CD8-positive, alpha-beta memory T cell (primary cell): ENCODE results near the gene ZNF610. TPM values are rescaled to one million over a fixed set of nuclear protein-coding genes. Genes with fewer than 3 reads are reported as not detected.

Source experiments
- CTCF ChIA-PET: fragments of 350-600 bp; sonication (Branson Sonifier 250); formaldehyde crosslinking; loops from one replicate; lab custom pipeline; 2021; ENCODE audit warnings: antibody characterized with exemption; lab: Charles Lee
- POLR2A ChIA-PET: fragments of 350-600 bp; sonication (Branson Sonifier 250); formaldehyde crosslinking; loops from one replicate; lab custom pipeline; 2021; ENCODE audit warnings: antibody characterized with exemption; lab: Charles Lee
- DNase-seq, 5 donors: peaks; one replicate each; pipeline versions ENCODE4 v3.0.0 to v3.0.0-alpha.2; 2020 to 2022; ENCODE audit warnings: mixed read lengths in 1 of 5
- H3K27ac ChIP-seq: one replicate; pipeline ENCODE4 v1.7.0; 2013; ENCODE audit warnings: low read depth, mild to moderate bottlenecking, low read length, moderate library complexity
- H3K27me3 ChIP-seq: 2 replicates; pipeline ENCODE4 v1.7.0; 2013; ENCODE audit warnings: low read length, mild to moderate bottlenecking; ENCODE audit not compliant: insufficient read depth, poor library complexity, severe bottlenecking
- H3K36me3 ChIP-seq: 2 replicates; pipeline ENCODE4 v1.7.0; 2013; ENCODE audit warnings: mild to moderate bottlenecking, low read length, moderate library complexity; ENCODE audit not compliant: insufficient read depth
- H3K4me1 ChIP-seq: 2 replicates; pipeline ENCODE4 v1.7.0; 2013; ENCODE audit warnings: mild to moderate bottlenecking, low read length, moderate library complexity; ENCODE audit not compliant: insufficient read depth
- H3K4me3 ChIP-seq: 2 replicates; pipeline ENCODE4 v1.7.0; 2013; ENCODE audit warnings: mild to moderate bottlenecking, low read length
- H3K9me3 ChIP-seq: 2 replicates; pipeline ENCODE4 v1.7.0; 2013; ENCODE audit warnings: mild to moderate bottlenecking, low read length
- H3K27ac Mint-ChIP-seq, 8 donors: one replicate each; pipeline ENCODE4 v1.8.0; 2020 to 2021; ENCODE audit warnings: mixed read lengths in 8 of 8, mild to moderate bottlenecking in 6 of 8, inconsistent platforms in 3 of 8, moderate library complexity in 3 of 8
- H3K27me3 Mint-ChIP-seq, 2 donors: one replicate each; pipeline ENCODE4 v1.8.0; 2020 to 2021; ENCODE audit warnings: mixed read lengths in 2 of 2, mild to moderate bottlenecking in 1 of 2, moderate library complexity in 1 of 2
- H3K36me3 Mint-ChIP-seq, 3 donors: one replicate each; pipeline ENCODE4 v1.8.0; 2020 to 2021; ENCODE audit warnings: mixed read lengths in 3 of 3, inconsistent platforms in 1 of 3, mild to moderate bottlenecking in 1 of 3
- H3K4me1 Mint-ChIP-seq, 3 donors: one replicate each; pipeline ENCODE4 v1.8.0; 2020 to 2021; ENCODE audit warnings: mixed read lengths in 3 of 3, inconsistent platforms in 1 of 3, mild to moderate bottlenecking in 1 of 3
- H3K4me3 Mint-ChIP-seq, 7 donors: one replicate each; pipeline ENCODE4 v1.8.0; 2020 to 2021; ENCODE audit warnings: mixed read lengths in 7 of 7, mild to moderate bottlenecking in 6 of 7, moderate library complexity in 4 of 7, inconsistent platforms in 2 of 7
- H3K9me3 Mint-ChIP-seq, 5 donors: one replicate each; pipeline ENCODE4 v1.8.0; 2020 to 2022; ENCODE audit warnings: mixed read lengths in 5 of 5, mild to moderate bottlenecking in 3 of 5, moderate library complexity in 2 of 5, inconsistent platforms in 1 of 5
- polyA plus RNA-seq: library from polyadenylated mRNA; unstranded; fragments of 300-500 nt; fragmentation: Illumina TruSeq; gene quantifications from one replicate; pipeline ENCODE4 v1.2.3, GENCODE V29; 2021
- total RNA-seq, 2 experiments: library from RNA; stranded (reverse); gene quantifications; one replicate each; pipeline ENCODE4 v1.2.3, GENCODE V29; 2021

Gene ZNF610
- total and polyA plus RNA-seq, 3 experiments from 2014 or later = 0.91 to 1.8 (median 1.8) TPM

GRCh38 chr19:52410276-52410675, 74.2 kb downstream of the ZNF610 start:
- Mint-ChIP-seq H3K4me3 (no peak overlapping the region), H3K9me3 (peaks cover 52 to 93% (median 88%) of the 10 kb centered on the region in 5 donors), H3K36me3 (peaks cover 56 to 93% (median 90%) of the 10 kb centered on the region in 3 donors), H3K27ac (no peak overlapping the region), H3K4me1 (no peaks in the 10 kb centered on the region), H3K27me3 (no peaks in the 10 kb centered on the region)
- DNase-seq = no peak
- Histone ChIP-seq H3K4me3 (no peak overlapping the region), H3K27ac (no peak overlapping the region), H3K36me3 (peaks cover 35% of the 10 kb centered on the region), H3K4me1 (no peaks in the 10 kb centered on the region), H3K27me3 (no peaks in the 10 kb centered on the region), H3K9me3 (peaks cover 43% of the 10 kb centered on the region)
- CTCF ChIA-PET = no interaction called here
- POLR2A ChIA-PET = no interaction called here

- no peaks in the 10 kb centered on the region for H3K27me3 Mint-ChIP-seq
- no peak overlapping the region for H3K27ac Mint-ChIP-seq
- ChIA-PET POLR2A (no interaction called here), CTCF (no interaction called here)
- H3K36me3 ChIP-seq = peaks cover 9% of the 10 kb centered on the region
- H3K9me3 Mint-ChIP-seq = peaks cover 59 to 92% (median 86%) of the 10 kb centered on the region in 5 donors
- no peak overlapping the region for H3K27ac ChIP-seq
- no peak for DNase-seq
- no peak overlapping the region for H3K4me3 Mint-ChIP-seq
- peaks cover 16 to 58% (median 44%) of the 10 kb centered on the region in 3 donors for H3K36me3 Mint-ChIP-seq
- H3K4me1 ChIP-seq = no peaks in the 10 kb centered on the region
- peaks cover 61% of the 10 kb centered on the region for H3K9me3 ChIP-seq
- H3K4me3 ChIP-seq = no peak overlapping the region
- no peaks in the 10 kb centered on the region for H3K27me3 ChIP-seq
- H3K4me1 Mint-ChIP-seq = no peaks in the 10 kb centered on the region
Observed at GRCh38 chr19:52415711-52416110, 79.7 kb downstream of the ZNF610 start.

Other genes with a start within 250 kb of the ZNF610 start
- 10 to 100 TPM; 14.5 to 15.2 TPM for gene ZNF841, start 240.5 kb upstream of the ZNF610 start, total RNA-seq
- gene ZNF841, start 240.5 kb upstream of the ZNF610 start, polyA plus RNA-seq = 5.7 TPM
- 10 to 100 TPM; 11.2 to 12.6 TPM for gene ZNF616, start 196.3 kb upstream of the ZNF610 start, total RNA-seq
- 4.6 TPM for gene ZNF616, start 196.3 kb upstream of the ZNF610 start, polyA plus RNA-seq
- 10 to 100 TPM; 10.6 to 12.5 TPM for gene ZNF836, start 164.6 kb upstream of the ZNF610 start, total RNA-seq
- gene ZNF836, start 164.6 kb upstream of the ZNF610 start, polyA plus RNA-seq = 17.1 TPM
- gene PPP2R1A, start 146.2 kb upstream of the ZNF610 start, total RNA-seq = 100 to 1,000 TPM; 232 to 250 TPM
- gene PPP2R1A, start 146.2 kb upstream of the ZNF610 start, polyA plus RNA-seq = 200 TPM
- 10 to 100 TPM; 22.2 to 24.3 TPM for gene ZNF766, start 66.7 kb upstream of the ZNF610 start, total RNA-seq
- 69.7 TPM for gene ZNF766, start 66.7 kb upstream of the ZNF610 start, polyA plus RNA-seq
- gene ZNF480, start 39.1 kb upstream of the ZNF610 start, total RNA-seq = 1 to 10 TPM; 5.6 to 6.6 TPM
- 28.0 TPM for gene ZNF480, start 39.1 kb upstream of the ZNF610 start, polyA plus RNA-seq
- gene ZNF880, start 33.7 kb downstream of the ZNF610 start, total RNA-seq = 10 to 100 TPM; 15.6 to 15.9 TPM
- gene ZNF880, start 33.7 kb downstream of the ZNF610 start, polyA plus RNA-seq = 38.9 TPM
- gene ZNF528, start 61.6 kb downstream of the ZNF610 start, total RNA-seq = 10 to 100 TPM; 11.6 to 14.2 TPM
- 8.8 TPM for gene ZNF528, start 61.6 kb downstream of the ZNF610 start, polyA plus RNA-seq
- not detected for gene ZNF534, start 92.9 kb downstream of the ZNF610 start, total RNA-seq
- not detected for gene ZNF534, start 92.9 kb downstream of the ZNF610 start, polyA plus RNA-seq
- 1 to 10 TPM in 1 of 2 experiments, under 1 TPM in 1; 0.88 to 1.9 TPM for gene ZNF578, start 117.3 kb downstream of the ZNF610 start, total RNA-seq
- 4.5 TPM for gene ZNF578, start 117.3 kb downstream of the ZNF610 start, polyA plus RNA-seq
- 10 to 100 TPM; 28.2 to 31.9 TPM for gene ZNF808, start 191.4 kb downstream of the ZNF610 start, total RNA-seq
- gene ZNF808, start 191.4 kb downstream of the ZNF610 start, polyA plus RNA-seq = 14.4 TPM
- 10 to 100 TPM; 16.8 to 18.3 TPM for gene ZNF701, start 234.0 kb downstream of the ZNF610 start, total RNA-seq
- gene ZNF701, start 234.0 kb downstream of the ZNF610 start, polyA plus RNA-seq = 17.7 TPM